GM18520 (cell line): ENCODE results near the gene ATG4C.

Experiments used
- ATAC-seq: cut with Tn5 transposase; IDR thresholded peaks from one replicate; pipeline ENCODE4 v1.9.1; 2021; ENCODE audit not compliant: unreplicated experiment

ATG4C gene

GRCh38 chr1:62836856-62837540 lies 53.1 kb downstream of the ATG4C start:
- ATAC-seq: no peak

DNA sequence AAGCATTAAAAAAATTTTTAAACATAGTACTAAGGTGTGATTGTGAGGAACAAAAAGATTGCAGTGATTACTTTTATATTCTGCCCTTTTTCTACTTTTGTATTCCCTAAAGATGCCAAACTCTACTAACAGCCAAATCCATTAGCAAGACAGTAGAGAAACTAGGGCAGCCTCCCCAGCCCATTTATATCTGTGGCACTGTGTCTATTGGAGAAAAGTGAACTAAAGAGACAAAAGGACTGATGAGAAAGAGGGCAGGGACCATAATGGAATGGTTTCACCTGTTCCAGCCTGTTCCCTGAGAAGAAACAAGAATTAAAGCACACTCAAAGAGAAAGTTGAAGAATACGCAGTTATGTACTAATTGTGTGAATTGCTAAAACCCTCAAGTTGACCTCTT lies 56.6 kb downstream of the ATG4C start:
- no peak for ATAC-seq

DNA sequence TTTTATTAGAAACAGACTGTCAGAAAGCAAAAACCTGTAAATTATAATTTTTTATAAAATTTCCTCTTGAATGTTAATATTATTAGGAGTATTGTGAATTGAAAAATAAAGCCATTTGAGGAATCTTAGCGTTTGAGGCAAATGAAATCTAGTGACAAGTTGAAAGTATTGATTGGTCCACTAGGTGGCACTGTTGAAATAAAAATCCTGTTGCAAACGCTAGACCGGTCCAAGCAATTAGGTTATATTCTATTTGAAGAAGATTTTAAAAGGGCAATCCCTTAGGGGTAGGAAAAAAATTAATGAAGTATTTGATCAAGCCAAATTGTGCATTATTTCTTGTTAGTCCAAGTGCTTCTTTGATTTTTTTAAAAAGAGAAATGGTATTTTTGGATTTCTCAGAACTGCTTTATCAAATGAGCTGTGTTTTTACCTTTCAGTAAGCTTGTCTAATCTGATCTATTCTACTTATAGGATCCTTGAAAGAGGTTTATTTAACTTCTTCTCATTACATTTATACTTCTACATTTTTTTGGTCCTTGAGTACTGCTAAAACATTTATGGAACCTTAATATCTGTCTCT lies 57.7 kb downstream of the ATG4C start:
- no peak for ATAC-seq

DNA sequence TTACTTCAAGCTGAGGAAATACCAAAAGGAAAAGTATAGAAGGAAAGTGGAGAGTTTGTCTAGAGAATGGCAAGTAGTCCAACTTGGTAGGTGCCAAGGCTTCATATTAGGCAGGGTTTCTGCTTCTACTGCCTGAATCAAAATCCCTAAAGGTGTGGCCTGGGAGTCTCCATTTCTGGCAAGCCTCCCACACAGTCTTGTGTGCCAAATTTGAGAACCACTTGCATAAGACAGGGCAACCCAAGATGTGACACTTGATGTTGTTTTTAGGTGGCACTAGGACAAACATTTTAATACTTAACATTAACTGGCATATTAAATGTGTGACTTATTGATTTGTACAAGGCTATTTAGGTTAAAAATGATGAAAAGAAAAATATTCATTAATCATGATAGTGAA lies 60.1 kb downstream of the ATG4C start:
- no peak for ATAC-seq

GRCh38 chr1:62849031-62849430 lies 65.1 kb downstream of the ATG4C start:
- ATAC-seq: no peak

DNA sequence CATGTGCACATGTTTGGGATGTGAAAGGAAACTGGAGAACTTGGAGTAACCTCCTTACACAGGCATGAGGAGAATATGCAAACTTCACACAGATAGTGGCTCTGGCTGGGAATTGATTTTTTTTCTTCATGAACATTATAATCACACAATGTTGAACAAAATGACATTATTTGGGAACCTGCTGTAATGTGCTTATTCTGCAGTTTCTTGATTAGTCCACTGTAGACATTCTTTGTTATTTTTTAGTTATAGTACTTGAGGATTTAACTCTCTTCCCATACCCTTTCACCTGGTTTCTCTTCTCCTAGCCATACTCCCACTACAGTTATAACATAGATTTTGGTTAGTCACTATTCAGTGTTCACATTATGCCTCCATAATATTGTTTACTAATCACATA lies 68.3 kb downstream of the ATG4C start:
- no peak for ATAC-seq

DNA sequence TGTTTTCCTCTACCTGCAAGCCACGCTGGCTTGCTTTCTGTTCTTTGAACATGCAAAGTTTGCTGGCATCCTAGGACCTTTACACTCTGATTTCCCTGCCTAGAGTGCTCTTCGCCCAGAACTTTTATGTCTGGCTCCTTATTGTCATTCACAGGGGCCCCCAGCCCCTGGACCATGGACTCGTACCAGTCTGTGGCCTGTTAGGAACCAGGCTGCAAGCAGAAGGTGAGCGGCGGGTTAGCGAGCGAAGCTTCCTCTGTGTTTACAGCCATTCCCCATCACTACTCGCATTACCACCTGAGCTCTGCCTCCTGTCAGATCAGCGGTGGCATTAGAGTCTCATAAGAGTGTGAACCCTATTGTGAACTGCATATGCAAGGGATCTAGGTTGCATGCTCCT lies 73.0 kb downstream of the ATG4C start:
- ATAC-seq: no peak

DNA sequence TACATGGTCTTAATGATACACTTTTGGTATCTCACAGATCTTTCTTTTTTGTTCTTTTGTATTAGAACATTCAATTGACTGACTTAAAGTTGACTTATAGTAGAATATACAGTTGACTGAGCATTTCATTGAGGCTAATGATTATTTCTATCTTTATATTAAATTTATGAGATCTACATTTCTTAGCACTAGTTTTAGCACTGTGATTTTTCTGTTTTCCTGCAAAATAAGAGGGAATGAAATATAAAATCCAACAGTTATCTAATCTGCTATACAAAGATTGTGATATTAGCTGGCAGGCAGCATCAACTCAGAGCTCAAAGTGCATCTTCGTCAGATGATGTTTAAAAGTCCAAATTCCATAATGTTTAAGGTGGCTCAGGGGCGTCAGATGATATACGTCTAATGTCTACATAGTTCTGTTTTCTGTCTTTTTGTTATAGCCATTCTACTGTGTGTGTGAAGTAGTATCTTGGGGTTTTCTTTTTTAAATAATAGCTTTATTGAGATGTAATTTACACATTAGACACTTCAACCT lies 85.4 kb downstream of the ATG4C start:
- ATAC-seq: no peak

DNA sequence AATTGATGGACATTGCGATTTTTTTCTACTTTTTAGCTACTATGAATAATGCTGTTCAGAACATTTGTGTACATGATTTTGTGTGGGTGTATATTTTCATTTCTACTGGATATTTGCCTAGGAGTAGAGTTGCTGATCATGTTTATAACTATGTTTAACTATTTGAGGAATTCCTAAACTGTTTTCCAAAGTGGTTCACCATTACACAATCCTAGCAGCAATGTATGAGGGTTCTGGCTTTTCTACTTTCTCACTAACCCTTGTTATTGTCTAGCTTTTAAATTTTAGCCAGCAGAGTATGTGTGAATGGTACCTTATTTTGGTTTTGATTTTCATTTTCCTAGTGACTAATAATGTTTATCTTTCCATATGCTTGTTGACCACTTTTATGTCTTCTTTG lies 86.2 kb downstream of the ATG4C start:
- ATAC-seq: no peak

- ATAC-seq: no peak
Measured at GRCh38 chr1:62875676-62876075, 91.7 kb downstream of the ATG4C start.

GRCh38 chr1:62876535-62876934 lies 92.6 kb downstream of the ATG4C start:
- ATAC-seq: no peak

GRCh38 chr1:62877579-62877978 lies 93.6 kb downstream of the ATG4C start:
- no peak for ATAC-seq

GRCh38 chr1:62879962-62880361 lies 96.0 kb downstream of the ATG4C start:
- no peak for ATAC-seq

GRCh38 chr1:62882201-62883104 lies 98.5 kb downstream of the ATG4C start:
- no peak for ATAC-seq

DNA sequence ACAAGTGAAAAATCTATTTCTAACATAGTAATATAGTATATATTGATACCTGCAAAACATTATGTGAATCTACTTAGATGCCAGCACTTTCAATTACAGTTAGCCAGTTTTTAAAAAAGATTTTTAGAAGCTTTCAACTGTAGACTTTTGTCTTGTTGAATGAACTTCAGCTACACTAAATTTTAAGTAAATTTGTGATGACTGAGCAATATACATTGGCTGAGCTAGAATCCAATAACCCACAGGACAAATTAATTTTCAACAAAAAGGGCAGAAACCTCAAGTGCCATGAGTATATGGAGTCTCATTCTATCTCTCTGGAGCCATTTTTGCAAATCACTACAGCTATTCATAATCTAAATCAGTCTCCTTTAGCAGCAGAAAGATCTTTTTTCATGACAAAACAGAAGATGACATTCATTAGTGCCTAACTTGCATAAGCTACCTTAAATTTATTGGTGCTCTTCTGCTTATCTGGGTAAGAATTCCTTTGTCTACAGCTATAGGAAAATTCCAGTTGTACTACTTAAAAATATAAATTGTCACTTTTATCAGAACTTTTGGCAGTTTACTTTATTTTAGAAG lies 100.3 kb downstream of the ATG4C start:
- ATAC-seq: no peak

DNA sequence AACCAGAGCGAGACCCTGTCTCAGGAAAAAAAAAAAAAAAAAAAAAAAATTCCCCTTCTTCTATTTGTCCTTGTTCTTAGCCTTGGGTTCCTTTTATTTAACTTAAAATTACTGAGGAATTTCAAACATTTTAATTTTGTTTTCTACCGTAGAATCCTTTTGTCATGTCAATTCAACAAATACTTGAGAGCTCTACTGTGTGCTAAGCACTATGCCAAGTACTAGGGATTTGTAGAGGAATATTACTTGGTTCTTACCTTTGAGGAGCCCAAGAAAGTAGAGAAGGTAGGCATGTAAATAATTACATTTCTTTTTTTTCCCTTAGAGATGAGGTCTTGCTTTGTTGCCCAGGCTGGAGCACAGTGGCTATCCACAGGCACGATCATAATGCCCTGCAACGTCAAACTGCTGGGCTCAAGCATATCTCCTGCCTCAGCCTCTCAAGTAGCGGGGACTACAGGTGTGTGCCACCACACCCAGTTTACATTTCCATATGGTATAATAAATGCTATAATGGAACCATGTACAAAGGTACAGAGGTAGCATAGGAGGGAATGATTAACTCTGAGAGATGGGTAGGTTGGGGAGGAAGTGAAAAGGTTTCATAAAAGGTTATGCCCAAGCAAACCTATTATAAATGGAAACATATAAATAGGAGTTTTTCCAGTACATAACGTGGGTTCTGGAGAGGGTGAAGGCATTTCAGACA lies 104.0 kb downstream of the ATG4C start:
- ATAC-seq: no peak

GRCh38 chr1:62891956-62892562 lies 108.1 kb downstream of the ATG4C start:
- no peak for ATAC-seq

GRCh38 chr1:62897788-62898187 lies 113.9 kb downstream of the ATG4C start:
- ATAC-seq: no peak

DNA sequence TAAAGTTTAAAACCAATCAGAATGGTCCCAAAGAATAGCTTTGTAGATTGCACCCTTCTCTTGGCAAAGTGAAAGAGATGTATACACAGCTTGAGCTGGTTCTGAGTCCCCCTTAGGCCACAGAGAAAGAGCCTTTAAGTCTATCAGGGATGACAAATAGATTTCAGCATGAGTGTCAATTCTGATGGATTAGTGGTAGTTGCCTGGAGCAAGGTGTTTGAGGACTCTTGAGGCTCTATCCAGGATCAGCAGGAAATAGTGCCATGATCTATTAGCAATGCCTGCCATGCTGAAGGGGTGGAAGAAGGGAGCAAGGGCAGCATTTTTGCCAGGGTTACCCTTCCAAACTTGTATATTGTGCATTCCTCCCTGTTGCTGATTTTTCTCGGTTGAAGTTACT lies 116.6 kb downstream of the ATG4C start:
- ATAC-seq: no peak

DNA sequence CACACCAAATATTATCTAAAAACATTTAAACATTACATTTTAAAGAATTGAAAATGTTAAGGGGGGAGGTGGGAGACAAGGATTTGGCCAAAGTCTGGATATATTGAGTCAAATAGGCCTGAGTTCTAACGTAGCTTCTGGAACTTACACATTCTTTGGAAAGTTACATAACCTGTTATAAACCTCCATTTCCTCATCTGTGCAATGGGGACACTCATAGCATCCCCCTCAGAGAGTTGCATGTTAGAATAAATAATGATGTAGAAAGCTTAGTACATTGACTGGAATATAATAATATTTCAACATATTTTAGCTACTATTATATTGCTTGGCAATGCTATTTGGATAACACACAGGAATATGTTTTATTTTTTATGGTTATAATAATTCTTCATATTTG lies 117.7 kb downstream of the ATG4C start:
- no peak for ATAC-seq
